Liver (tissue), 9 donors: ENCODE data around the gene CCNL1. TPM values are rescaled to one million over a fixed set of nuclear protein-coding genes. Genes with fewer than 3 reads are reported as not detected.

Source experiments
- DNase-seq: peaks from one replicate; pipeline ENCODE4 v3.0.0-alpha.2; 2017; ENCODE audit warnings: low spot score
- H3K27ac ChIP-seq, 2 donors: one replicate each; pipeline ENCODE4 v1.7.0; 2013; ENCODE audit warnings: inconsistent platforms in 2 of 2, low read length in 2 of 2, control low read depth in 1 of 2, low read depth in 1 of 2, mild to moderate bottlenecking in 1 of 2
- H3K27me3 ChIP-seq, 4 donors: one replicate each; pipeline versions ENCODE4 v1.6.1 to v1.7.0; 2013; ENCODE audit warnings: low read length in 3 of 4, inconsistent platforms in 1 of 4, mild to moderate bottlenecking in 1 of 4, moderate library complexity in 1 of 4; ENCODE audit not compliant: control insufficient read depth in 4 of 4, insufficient read depth in 4 of 4
- H3K36me3 ChIP-seq, 4 donors: one replicate each; pipeline versions ENCODE4 v1.6.1 to v1.7.0; 2013; ENCODE audit warnings: low read length in 3 of 4, mild to moderate bottlenecking in 3 of 4, low read depth in 1 of 4, moderate library complexity in 1 of 4; ENCODE audit not compliant: control insufficient read depth in 4 of 4, insufficient read depth in 3 of 4
- H3K4me1 ChIP-seq, 4 donors: one replicate each; pipeline versions ENCODE4 v1.6.1 to v1.7.0; 2013; ENCODE audit warnings: low read length in 3 of 4, mild to moderate bottlenecking in 3 of 4, moderate library complexity in 1 of 4; ENCODE audit not compliant: control insufficient read depth in 4 of 4, insufficient read depth in 4 of 4
- H3K4me3 ChIP-seq, 3 donors: one replicate each; pipeline versions ENCODE4 v1.6.1 to v1.7.0; 2013; ENCODE audit warnings: low read length in 3 of 3, control low read depth in 1 of 3, low read depth in 1 of 3, mild to moderate bottlenecking in 1 of 3
- H3K9ac ChIP-seq, 2 donors: one replicate each; pipeline ENCODE4 v1.7.0; 2013; ENCODE audit warnings: low read length in 2 of 2, mild to moderate bottlenecking in 2 of 2, moderate library complexity in 2 of 2, control low read depth in 1 of 2, low read depth in 1 of 2
- H3K9me3 ChIP-seq, 4 donors: one replicate each; pipeline versions ENCODE4 v1.6.1 to v1.7.0; 2013; ENCODE audit warnings: low read length in 3 of 4; ENCODE audit not compliant: control insufficient read depth in 4 of 4
- CTCF ChIP-seq: fragments of 150-350 bp; IDR thresholded peaks from 2 replicates; pipeline ENCODE4 v1.5.1; 2017; ENCODE audit warnings: improper control_type of control experiment, low read depth, low read length; ENCODE audit not compliant: missing input control
- EGR1 ChIP-seq, 2 donors: IDR thresholded peaks; 2 replicates each; pipeline ENCODE4 v1.6.1; 2016 to 2018; ENCODE audit warnings: antibody characterized with exemption in 2 of 2, low read depth in 2 of 2
- FOXA2 ChIP-seq: IDR thresholded peaks from 2 replicates; pipeline ENCODE4 v1.6.1; 2016; ENCODE audit warnings: antibody characterized with exemption
- HNF4A ChIP-seq, 2 donors: conservative IDR thresholded peaks; 2 replicates each; pipeline ENCODE4 v1.6.1; 2016; ENCODE audit warnings: antibody characterized with exemption in 2 of 2, mild to moderate bottlenecking in 2 of 2
- HNF4G ChIP-seq: IDR thresholded peaks from 2 replicates; pipeline ENCODE4 v1.6.1; 2016; ENCODE audit warnings: antibody characterized with exemption
- JUND ChIP-seq, 2 donors: IDR thresholded peaks; 2 replicates each; pipeline ENCODE4 v1.6.1; 2016; ENCODE audit warnings: antibody characterized with exemption in 2 of 2
- NR2F2 ChIP-seq: IDR thresholded peaks from 2 replicates; pipeline ENCODE4 v1.6.1; 2016; ENCODE audit warnings: antibody characterized with exemption
- RAD21 ChIP-seq, 2 donors: IDR thresholded peaks; 2 replicates each; pipeline ENCODE4 v1.6.1; 2016; ENCODE audit warnings: antibody characterized with exemption in 2 of 2, mild to moderate bottlenecking in 2 of 2
- REST ChIP-seq: IDR thresholded peaks from 2 replicates; pipeline ENCODE4 v1.6.1; 2016; ENCODE audit warnings: antibody characterized with exemption, mild to moderate bottlenecking
- RXRA ChIP-seq, 2 donors: IDR thresholded peaks; 2 replicates each; pipeline ENCODE4 v1.6.1; 2017 to 2018; ENCODE audit warnings: antibody characterized with exemption in 2 of 2, mild to moderate bottlenecking in 1 of 2
- SP1 ChIP-seq: IDR thresholded peaks from 2 replicates; pipeline ENCODE4 v1.6.1; 2018; ENCODE audit warnings: antibody characterized with exemption, mild to moderate bottlenecking
- TAF1 ChIP-seq: conservative IDR thresholded peaks from 2 replicates; pipeline ENCODE4 v1.6.1; 2016; ENCODE audit warnings: antibody characterized with exemption, mild to moderate bottlenecking
- YY1 ChIP-seq: IDR thresholded peaks from 2 replicates; pipeline ENCODE4 v1.6.1; 2016; ENCODE audit warnings: antibody characterized with exemption, mild to moderate bottlenecking
- ZBTB33 ChIP-seq: IDR thresholded peaks from 2 replicates; pipeline ENCODE4 v1.6.1; 2016; ENCODE audit warnings: antibody characterized with exemption
- WGBS: extraction: QIAGEN DNeasy Blood & Tissue Kit; methylation state at CpG from one replicate; pipeline ENCODE4 v1.1.7; 2013; 5-methylcytosine and 5-hydroxymethylcytosine counted together
- polyA plus RNA-seq, 2 donors: library from polyadenylated mRNA; stranded (reverse) in 1 of 2; unstranded in 1 of 2; fragments of 200-250 nt in 1 of 2; fragments of >200 nt in 1 of 2; fragmentation: Nextera tagmentation in 1 of 2; extraction: Ambion mirVana in 1 of 2; gene quantifications; one replicate each; pipeline versions ENCODE4 v1.2.1 to v1.2.3, GENCODE V29; 2013 to 2015
- total RNA-seq, 2 donors: library from RNA; depleted of rRNA; stranded (reverse); fragments of >200 nt; gene quantifications; one replicate each; pipeline ENCODE4 v1.2.3, GENCODE V29; 2014
- donor health status: healthy.
- donor health status: healthy.
- donor health status: healthy.
- donor health status: healthy.
- donor health status: healthy.

Gene CCNL1
- total and polyA plus RNA-seq, 4 donors: 22.7 to 163 (median 95.0) TPM

DNA sequence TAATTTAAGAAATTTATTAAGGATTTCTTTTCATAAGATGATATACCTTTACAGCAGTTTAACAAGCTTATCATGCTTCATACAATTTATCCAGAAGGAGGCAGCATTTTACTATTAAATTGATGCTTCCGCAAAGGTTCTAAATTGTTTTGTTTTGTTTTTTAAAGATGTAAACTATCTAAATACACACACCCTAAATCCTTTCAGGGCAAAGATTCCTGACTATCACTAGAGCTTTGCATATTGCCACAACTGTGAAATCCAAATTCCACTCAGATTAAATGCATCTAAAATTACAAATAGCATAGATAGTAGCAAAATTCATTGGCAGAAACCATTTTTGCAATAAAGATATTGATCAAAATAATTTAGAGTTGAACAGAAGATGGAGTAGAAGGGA, 44.5 kb upstream of the CCNL1 start:
- H3K27ac ChIP-seq: no peak overlapping the region
- H3K4me3 ChIP-seq: no peak overlapping the region
- no peak for DNase-seq
- no peak overlapping the region for H3K9ac ChIP-seq
- 36% methylated on average over 1 of the region's 1 CpG for WGBS
- H3K4me1 ChIP-seq: peaks cover 0 to 9% (median 0%) of the 10 kb centered on the region in 4 donors
- H3K27me3 ChIP-seq: no peaks in the 10 kb centered on the region
- H3K9me3 ChIP-seq: no peaks in the 10 kb centered on the region
- no peak for TF ChIP-seq SP1
- peak; percentile 69 to 71 for TF ChIP-seq RAD21 (IDR thresholded peaks at IDR 0.05)
- no peak for TF ChIP-seq HNF4A (conservative IDR thresholded peaks at IDR 0.05)
- TF ChIP-seq ZBTB33: no peak
- no peak for TF ChIP-seq RXRA (IDR thresholded peaks at IDR 0.05)
- TF ChIP-seq HNF4G: no peak
- no peak for TF ChIP-seq EGR1 (IDR thresholded peaks at IDR 0.05; ENCODE audit: low read depth in 2 of 2)
- no peak for TF ChIP-seq TAF1
- TF ChIP-seq FOXA2: no peak
- TF ChIP-seq NR2F2: no peak
- no peak for TF ChIP-seq JUND (IDR thresholded peaks at IDR 0.05)
- no peak for TF ChIP-seq REST
- peak; percentile 30 for TF ChIP-seq CTCF
- no peaks in the 10 kb centered on the region for H3K36me3 ChIP-seq

GRCh38 chr3:157201648-157202278, 41.8 kb upstream of the CCNL1 start:
- DNase-seq: no peak
- no peaks in the 10 kb centered on the region for H3K9me3 ChIP-seq
- H3K36me3 ChIP-seq: no peaks in the 10 kb centered on the region
- H3K9ac ChIP-seq: no peak overlapping the region
- H3K27me3 ChIP-seq: no peaks in the 10 kb centered on the region
- TF ChIP-seq RAD21 (IDR thresholded peaks at IDR 0.05) (peak; percentile 85 to 90), REST (no peak), SP1 (no peak), HNF4G (no peak), YY1 (no peak), CTCF (peak; percentile 58)
- no peak overlapping the region for H3K4me3 ChIP-seq
- 41% methylated on average over 6 of the region's 6 CpGs for WGBS
- H3K4me1 ChIP-seq: peaks cover 0 to 3% (median 0%) of the 10 kb centered on the region in 4 donors
- no peak overlapping the region for H3K27ac ChIP-seq
